Cardiac muscle cell (in vitro differentiated cells and primary cell): ENCODE measurements around the gene PRKRA. TPM values are rescaled to one million over a fixed set of nuclear protein-coding genes. Genes with fewer than 3 reads are reported as not detected.
A peak's percentile ranks its signal among the peaks of the same experiment; 100 is the strongest.
"Not testable (repeated sequence)": the region's sequence is repeated elsewhere in the genome, so short reads cannot be mapped to it uniquely, and the experiment has no call there.

ENCODE experiments used
- DNase-seq, 2 donors: peaks; one replicate each; pipeline versions ENCODE4 v3.0.0 to v3.0.0-alpha.2; 2010 to 2017; ENCODE audit warnings: low read depth in 1 of 2, low spot score in 1 of 2
- H3K27ac ChIP-seq: fragments of 200-600 bp; sonication (generic); 2 replicates; pipeline ENCODE4 v1.5.1; 2016
- H3K27me3 ChIP-seq: fragments of 200-600 bp; sonication (generic); 2 replicates; pipeline ENCODE4 v1.6.0; 2016; ENCODE audit warnings: control low read depth
- H3K36me3 ChIP-seq: fragments of 200-600 bp; sonication (generic); 2 replicates; pipeline ENCODE4 v1.5.1; 2016; ENCODE audit warnings: control low read depth
- H3K4me1 ChIP-seq: fragments of 200-600 bp; sonication (generic); 2 replicates; pipeline ENCODE4 v1.8.1; 2017; ENCODE audit warnings: low read depth, mild to moderate bottlenecking, mixed run types
- H3K4me3 ChIP-seq: fragments of 200-600 bp; sonication (generic); 2 replicates; pipeline ENCODE4 v1.5.1; 2016; ENCODE audit warnings: mild to moderate bottlenecking
- H3K9me3 ChIP-seq: fragments of 200-600 bp; sonication (generic); 2 replicates; pipeline ENCODE4 v1.5.1; 2017; ENCODE audit warnings: low read depth, mild to moderate bottlenecking, control low read depth
- polyA plus RNA-seq: library from polyadenylated mRNA; unstranded; fragments of >200 nt; fragmentation: Nextera tagmentation; extraction: Ambion mirVana; gene quantifications from 2 replicates; pipeline ENCODE4 v1.2.1, GENCODE V29; 2016
- total RNA-seq: library from RNA; depleted of rRNA; stranded (reverse); fragments of >200 nt; gene quantifications from 2 replicates; pipeline ENCODE4 v1.2.3, GENCODE V29; 2016
- TF ChIP-seq, protein P1 (sequence below): IDR thresholded peaks from 2 replicates; pipeline ENCODE4 v1.5.1; 2012; ENCODE audit warnings: low read depth, mild to moderate bottlenecking, low read length

The PRKRA gene
- total and polyA plus RNA-seq, 2 experiments from 2014 or later = 76.1 to 78.5 TPM

- Histone ChIP-seq H3K36me3 (no peaks in the 10 kb centered on the region), H3K27ac (no peak overlapping the region), H3K27me3 (no peaks in the 10 kb centered on the region), H3K4me3 (no peak overlapping the region), H3K9me3 (no peaks in the 10 kb centered on the region), H3K4me1 (peaks cover 7% of the 10 kb centered on the region)
- TF ChIP-seq, protein P1, sequence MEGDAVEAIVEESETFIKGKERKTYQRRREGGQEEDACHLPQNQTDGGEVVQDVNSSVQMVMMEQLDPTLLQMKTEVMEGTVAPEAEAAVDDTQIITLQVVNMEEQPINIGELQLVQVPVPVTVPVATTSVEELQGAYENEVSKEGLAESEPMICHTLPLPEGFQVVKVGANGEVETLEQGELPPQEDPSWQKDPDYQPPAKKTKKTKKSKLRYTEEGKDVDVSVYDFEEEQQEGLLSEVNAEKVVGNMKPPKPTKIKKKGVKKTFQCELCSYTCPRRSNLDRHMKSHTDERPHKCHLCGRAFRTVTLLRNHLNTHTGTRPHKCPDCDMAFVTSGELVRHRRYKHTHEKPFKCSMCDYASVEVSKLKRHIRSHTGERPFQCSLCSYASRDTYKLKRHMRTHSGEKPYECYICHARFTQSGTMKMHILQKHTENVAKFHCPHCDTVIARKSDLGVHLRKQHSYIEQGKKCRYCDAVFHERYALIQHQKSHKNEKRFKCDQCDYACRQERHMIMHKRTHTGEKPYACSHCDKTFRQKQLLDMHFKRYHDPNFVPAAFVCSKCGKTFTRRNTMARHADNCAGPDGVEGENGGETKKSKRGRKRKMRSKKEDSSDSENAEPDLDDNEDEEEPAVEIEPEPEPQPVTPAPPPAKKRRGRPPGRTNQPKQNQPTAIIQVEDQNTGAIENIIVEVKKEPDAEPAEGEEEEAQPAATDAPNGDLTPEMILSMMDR = no peak
- no peak for DNase-seq
Measured at GRCh38 chr2:178474560-178474959, 23.6 kb upstream of the PRKRA start.

GRCh38 chr2:178473931-178474330 lies 23.0 kb upstream of the PRKRA start:
- peak in 1 of 2 donors; percentile 41 for DNase-seq
- TF ChIP-seq, protein P1 = no peak
- H3K4me1 ChIP-seq = peaks cover 7% of the 10 kb centered on the region
- no peaks in the 10 kb centered on the region for H3K27me3 ChIP-seq
- H3K36me3 ChIP-seq = no peaks in the 10 kb centered on the region
- no peak overlapping the region for H3K27ac ChIP-seq
- H3K9me3 ChIP-seq = no peaks in the 10 kb centered on the region
- H3K4me3 ChIP-seq = no peak overlapping the region

DNA sequence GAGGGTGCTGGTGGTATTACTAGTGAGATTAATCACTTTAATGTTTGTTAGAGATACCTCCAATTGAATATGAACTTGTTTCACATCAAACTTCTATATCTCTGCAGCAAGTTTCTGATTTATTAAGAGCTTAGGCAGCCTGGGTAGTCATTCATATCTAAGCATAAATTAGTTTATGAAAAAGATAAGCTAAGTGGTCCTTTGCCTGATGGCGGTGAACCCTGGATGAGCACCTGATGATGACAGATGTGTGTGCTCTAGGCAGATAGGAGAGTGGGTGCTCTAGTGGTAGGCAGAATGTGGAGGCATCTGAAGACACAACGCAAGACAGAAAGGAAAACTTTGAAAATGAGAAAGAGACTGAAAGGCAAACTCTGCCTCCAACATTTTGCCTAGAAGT lies 22.4 kb upstream of the PRKRA start:
- TF ChIP-seq, protein P1 = no peak
- Histone ChIP-seq H3K27me3 (no peaks in the 10 kb centered on the region), H3K4me3 (no peak overlapping the region), H3K9me3 (no peaks in the 10 kb centered on the region), H3K4me1 (peaks cover 7% of the 10 kb centered on the region), H3K27ac (no peak overlapping the region), H3K36me3 (no peaks in the 10 kb centered on the region)
- DNase-seq = no peak

DNA sequence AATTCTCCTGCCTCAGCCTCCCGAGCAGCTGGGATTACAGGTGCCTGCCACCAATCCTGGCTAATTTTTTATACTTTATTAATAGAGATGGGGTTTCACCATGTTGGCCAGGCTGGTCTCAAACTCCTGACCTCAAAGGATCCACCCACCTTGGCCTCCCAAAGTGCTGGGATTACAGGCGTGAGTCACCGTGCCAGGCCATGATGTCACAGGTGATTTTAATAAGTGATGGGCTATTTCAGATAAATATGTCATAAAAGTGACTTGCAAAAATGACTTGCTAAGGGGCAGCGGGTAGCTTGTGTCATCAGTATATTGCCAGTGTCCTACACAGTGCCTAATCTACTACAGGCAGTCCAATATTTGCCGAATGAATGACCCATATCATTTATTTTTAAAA lies 20.3 kb upstream of the PRKRA start:
- H3K36me3 ChIP-seq, H3K4me1 ChIP-seq, H3K27me3 ChIP-seq, H3K9me3 ChIP-seq, H3K4me3 ChIP-seq, DNase-seq, H3K27ac ChIP-seq: not testable (repeated sequence)

DNA sequence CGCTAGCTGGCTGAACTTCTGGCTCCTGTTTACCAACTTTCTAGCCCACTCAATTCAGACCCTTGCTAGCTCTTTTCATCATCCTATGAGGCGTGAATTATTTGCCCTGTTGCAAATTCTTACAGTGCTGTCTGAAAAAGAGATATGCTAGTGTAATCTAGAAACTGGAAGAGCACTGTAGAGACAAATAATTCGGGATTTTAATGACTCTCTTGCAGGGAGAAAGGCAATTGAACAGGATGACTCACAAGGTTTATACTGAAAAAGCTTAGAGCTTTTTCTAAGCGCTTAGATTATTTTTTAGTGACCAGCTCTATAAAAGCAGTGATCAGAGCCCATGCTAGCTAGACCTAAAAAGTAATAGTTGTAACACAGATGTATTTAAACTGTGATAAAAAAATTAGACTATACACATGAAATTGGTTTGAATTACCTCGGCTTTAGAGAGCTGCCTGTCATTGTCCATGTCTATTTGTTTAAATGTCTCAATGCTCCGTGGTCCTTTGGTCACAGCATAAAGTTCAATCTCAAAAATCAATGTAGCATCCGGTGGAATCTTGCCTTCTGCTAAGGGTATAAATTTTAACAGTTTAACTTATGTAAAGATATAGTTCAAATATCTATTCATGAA lies 18.4 kb upstream of the PRKRA start:
- Histone ChIP-seq H3K36me3 (no peaks in the 10 kb centered on the region), H3K9me3 (no peaks in the 10 kb centered on the region), H3K4me3 (no peak overlapping the region), H3K27me3 (no peaks in the 10 kb centered on the region), H3K27ac (no peak overlapping the region), H3K4me1 (no peaks in the 10 kb centered on the region)
- TF ChIP-seq, protein P1 = no peak
- DNase-seq = no peak

DNA sequence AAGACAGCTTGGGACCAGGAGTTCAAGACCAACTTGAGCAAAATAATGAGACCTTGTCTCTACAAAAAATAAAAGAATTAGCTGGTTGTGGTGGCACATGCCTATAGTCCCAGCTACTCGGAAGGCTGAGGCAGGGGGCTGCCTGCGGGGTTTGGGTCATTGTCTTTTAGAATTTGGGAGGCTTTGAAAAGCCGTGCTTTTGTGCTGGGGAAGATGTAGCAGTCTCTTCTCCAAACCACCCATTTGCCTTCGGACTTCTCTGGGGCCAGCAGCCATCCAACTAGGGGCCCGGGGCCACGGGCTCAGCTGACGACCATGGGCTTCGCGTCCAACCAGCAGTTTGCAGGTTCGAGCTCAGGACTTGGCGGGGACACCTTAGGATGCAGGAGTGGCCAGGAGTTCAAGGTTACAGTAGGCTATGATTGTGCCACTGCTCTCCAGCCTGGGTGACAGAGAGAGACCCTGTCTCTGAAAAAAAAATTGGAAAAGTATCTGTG lies 6.5 kb upstream of the PRKRA start:
- no peak for DNase-seq
- TF ChIP-seq, protein P1 = no peak
- no peak overlapping the region for H3K27ac ChIP-seq
- H3K9me3 ChIP-seq = no peaks in the 10 kb centered on the region
- no peaks in the 10 kb centered on the region for H3K27me3 ChIP-seq
- H3K4me3 ChIP-seq = no peak overlapping the region
- H3K4me1 ChIP-seq = no peaks in the 10 kb centered on the region
- H3K36me3 ChIP-seq = no peaks in the 10 kb centered on the region
